Measurements from ENCODE around the gene ARPC4. TPM values are rescaled to one million over a fixed set of nuclear protein-coding genes. Genes with fewer than 3 reads are reported as not detected.

Gene ARPC4
- total RNA-seq, 1 experiment from 2014 or later = 143 TPM

DNA sequence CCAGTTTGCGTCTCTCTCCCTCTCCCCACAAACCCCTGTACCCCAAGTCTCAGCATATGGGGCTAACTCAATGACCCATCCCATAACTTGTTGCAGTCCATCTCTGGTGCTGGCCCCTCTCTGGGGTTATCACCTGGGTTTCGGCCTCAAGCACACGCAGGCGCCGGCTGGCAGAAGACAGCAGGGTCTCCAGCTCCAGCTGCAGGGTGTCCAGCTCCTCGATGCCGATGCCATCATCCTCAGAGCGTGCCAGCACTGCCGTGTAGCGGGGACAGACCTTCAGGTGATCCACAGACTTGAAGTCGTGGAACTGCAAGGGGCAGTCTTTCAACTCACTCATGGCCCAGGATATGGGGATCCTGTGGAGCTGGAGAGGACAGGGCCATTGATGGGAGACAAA, 1.8 kb upstream of the ARPC4 start:
- H3K27me3 Mint-ChIP-seq (ENCODE audit: low read depth) = no peaks in the 10 kb centered on the region; the same call in 1 of the 2 replicates
- ChIA-PET CTCF (interaction anchor here (0.5 to 1.2 kb wide), 2 partner anchors 64 to 67 kb away, joined by 4 to 5 read pairs; no protein-coding TSS in a partner anchor), POLR2A (no interaction called here)
- ATAC-seq = no peak
- DNase-seq (ENCODE audit: low spot score) = no peak
- peaks cover 47% of the 10 kb centered on the region for H3K36me3 Mint-ChIP-seq
- peaks cover 18% of the 10 kb centered on the region for H3K4me1 Mint-ChIP-seq
- H3K9me3 Mint-ChIP-seq = no peaks in the 10 kb centered on the region
- TF ChIP-seq ZNF396 (CRISPR knock-in tag; IDR thresholded peaks at IDR 0.05; ENCODE audit: borderline replicate concordance) (no peak), TEAD1 (CRISPR knock-in tag; IDR thresholded peaks at IDR 0.05) (no peak), GABPB1 (CRISPR knock-in tag; IDR thresholded peaks at IDR 0.05) (no peak), ZNF121 (CRISPR knock-in tag; IDR thresholded peaks at IDR 0.05) (no peak), NFATC4 (CRISPR knock-in tag; IDR thresholded peaks at IDR 0.05) (no peak), NR2C2 (CRISPR knock-in tag; IDR thresholded peaks at IDR 0.05) (no peak), SMAD4 (CRISPR knock-in tag; IDR thresholded peaks at IDR 0.05) (no peak), CREM (CRISPR knock-in tag; IDR thresholded peaks at IDR 0.05) (no peak), ZNF219 (CRISPR knock-in tag; IDR thresholded peaks at IDR 0.05; ENCODE audit: borderline replicate concordance) (no peak), NFE2L1 (CRISPR knock-in tag; IDR thresholded peaks at IDR 0.05) (no peak), ETV6 (CRISPR knock-in tag; IDR thresholded peaks at IDR 0.05) (no peak)
- TF ChIP-seq, protein P1, sequence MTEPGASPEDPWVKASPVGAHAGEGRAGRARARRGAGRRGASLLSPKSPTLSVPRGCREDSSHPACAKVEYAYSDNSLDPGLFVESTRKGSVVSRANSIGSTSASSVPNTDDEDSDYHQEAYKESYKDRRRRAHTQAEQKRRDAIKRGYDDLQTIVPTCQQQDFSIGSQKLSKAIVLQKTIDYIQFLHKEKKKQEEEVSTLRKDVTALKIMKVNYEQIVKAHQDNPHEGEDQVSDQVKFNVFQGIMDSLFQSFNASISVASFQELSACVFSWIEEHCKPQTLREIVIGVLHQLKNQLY (CRISPR knock-in tag; IDR thresholded peaks at IDR 0.05) = no peak
- TF ChIP-seq, protein P2, sequence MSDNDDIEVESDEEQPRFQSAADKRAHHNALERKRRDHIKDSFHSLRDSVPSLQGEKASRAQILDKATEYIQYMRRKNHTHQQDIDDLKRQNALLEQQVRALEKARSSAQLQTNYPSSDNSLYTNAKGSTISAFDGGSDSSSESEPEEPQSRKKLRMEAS (CRISPR knock-in tag; IDR thresholded peaks at IDR 0.05) = no peak
- H3K4me3 Mint-ChIP-seq = peak overlapping the region; percentile 94
- no peak overlapping the region for H3K27ac Mint-ChIP-seq

DNA sequence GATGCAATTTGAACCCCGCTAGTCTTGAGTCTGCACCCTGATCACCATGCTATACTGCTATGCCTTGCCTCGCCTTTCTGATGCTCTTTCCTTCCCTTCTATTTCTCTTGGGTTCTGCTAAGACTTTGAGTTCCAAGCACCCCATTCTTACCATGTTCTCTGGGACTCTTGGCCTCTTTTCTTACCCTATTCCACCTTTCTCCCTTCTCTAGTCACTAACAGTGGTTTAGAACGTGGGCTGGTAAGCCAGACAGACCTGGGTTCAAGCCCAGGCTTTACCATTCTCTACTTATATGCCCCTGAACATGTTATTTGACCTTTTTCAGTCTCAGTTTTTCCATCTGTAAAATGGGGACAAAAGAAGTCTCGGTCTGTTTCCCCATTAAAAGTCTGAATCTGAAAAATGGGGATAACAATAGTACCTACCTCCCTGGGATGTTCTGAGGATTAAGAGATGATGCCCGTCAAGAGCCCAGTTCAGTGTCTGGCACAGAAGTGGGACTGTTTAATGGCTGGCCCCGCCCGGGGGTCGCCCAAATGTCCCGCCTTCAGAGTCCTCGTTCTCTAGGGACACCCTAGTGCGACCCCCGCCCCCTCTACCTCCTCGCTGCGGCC, 985 bp upstream of the ARPC4 start:
- ATAC-seq = no peak
- peak overlapping the region; percentile 54 for H3K27ac Mint-ChIP-seq
- POLR2A ChIA-PET = interaction anchor here (1.0 to 1.8 kb wide), 7 partner anchors 9 to 219 kb away, joined by 3 to 11 read pairs (median 5); partner anchors contain the start of gene OGG1
- peaks cover 40% of the 10 kb centered on the region for H3K36me3 Mint-ChIP-seq
- TF ChIP-seq, protein P3, sequence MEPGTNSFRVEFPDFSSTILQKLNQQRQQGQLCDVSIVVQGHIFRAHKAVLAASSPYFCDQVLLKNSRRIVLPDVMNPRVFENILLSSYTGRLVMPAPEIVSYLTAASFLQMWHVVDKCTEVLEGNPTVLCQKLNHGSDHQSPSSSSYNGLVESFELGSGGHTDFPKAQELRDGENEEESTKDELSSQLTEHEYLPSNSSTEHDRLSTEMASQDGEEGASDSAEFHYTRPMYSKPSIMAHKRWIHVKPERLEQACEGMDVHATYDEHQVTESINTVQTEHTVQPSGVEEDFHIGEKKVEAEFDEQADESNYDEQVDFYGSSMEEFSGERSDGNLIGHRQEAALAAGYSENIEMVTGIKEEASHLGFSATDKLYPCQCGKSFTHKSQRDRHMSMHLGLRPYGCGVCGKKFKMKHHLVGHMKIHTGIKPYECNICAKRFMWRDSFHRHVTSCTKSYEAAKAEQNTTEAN (CRISPR knock-in tag; IDR thresholded peaks at IDR 0.05) = 0 out of 2 replicates have a peak, but pooled peaks have one; percentile 15
- TF ChIP-seq, protein P4, sequence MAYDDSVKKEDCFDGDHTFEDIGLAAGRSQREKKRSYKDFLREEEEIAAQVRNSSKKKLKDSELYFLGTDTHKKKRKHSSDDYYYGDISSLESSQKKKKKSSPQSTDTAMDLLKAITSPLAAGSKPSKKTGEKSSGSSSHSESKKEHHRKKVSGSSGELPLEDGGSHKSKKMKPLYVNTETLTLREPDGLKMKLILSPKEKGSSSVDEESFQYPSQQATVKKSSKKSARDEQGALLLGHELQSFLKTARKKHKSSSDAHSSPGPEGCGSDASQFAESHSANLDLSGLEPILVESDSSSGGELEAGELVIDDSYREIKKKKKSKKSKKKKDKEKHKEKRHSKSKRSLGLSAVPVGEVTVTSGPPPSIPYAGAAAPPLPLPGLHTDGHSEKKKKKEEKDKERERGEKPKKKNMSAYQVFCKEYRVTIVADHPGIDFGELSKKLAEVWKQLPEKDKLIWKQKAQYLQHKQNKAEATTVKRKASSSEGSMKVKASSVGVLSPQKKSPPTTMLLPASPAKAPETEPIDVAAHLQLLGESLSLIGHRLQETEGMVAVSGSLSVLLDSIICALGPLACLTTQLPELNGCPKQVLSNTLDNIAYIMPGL (CRISPR knock-in tag; IDR thresholded peaks at IDR 0.05) = 0 out of 2 replicates have a peak, but pooled peaks have one; percentile 7
- 0 out of 2 replicates have a peak, but pooled peaks have one; percentile 7 for TF ChIP-seq ZNF416 (CRISPR knock-in tag; IDR thresholded peaks at IDR 0.05)
- TF ChIP-seq, protein P5, sequence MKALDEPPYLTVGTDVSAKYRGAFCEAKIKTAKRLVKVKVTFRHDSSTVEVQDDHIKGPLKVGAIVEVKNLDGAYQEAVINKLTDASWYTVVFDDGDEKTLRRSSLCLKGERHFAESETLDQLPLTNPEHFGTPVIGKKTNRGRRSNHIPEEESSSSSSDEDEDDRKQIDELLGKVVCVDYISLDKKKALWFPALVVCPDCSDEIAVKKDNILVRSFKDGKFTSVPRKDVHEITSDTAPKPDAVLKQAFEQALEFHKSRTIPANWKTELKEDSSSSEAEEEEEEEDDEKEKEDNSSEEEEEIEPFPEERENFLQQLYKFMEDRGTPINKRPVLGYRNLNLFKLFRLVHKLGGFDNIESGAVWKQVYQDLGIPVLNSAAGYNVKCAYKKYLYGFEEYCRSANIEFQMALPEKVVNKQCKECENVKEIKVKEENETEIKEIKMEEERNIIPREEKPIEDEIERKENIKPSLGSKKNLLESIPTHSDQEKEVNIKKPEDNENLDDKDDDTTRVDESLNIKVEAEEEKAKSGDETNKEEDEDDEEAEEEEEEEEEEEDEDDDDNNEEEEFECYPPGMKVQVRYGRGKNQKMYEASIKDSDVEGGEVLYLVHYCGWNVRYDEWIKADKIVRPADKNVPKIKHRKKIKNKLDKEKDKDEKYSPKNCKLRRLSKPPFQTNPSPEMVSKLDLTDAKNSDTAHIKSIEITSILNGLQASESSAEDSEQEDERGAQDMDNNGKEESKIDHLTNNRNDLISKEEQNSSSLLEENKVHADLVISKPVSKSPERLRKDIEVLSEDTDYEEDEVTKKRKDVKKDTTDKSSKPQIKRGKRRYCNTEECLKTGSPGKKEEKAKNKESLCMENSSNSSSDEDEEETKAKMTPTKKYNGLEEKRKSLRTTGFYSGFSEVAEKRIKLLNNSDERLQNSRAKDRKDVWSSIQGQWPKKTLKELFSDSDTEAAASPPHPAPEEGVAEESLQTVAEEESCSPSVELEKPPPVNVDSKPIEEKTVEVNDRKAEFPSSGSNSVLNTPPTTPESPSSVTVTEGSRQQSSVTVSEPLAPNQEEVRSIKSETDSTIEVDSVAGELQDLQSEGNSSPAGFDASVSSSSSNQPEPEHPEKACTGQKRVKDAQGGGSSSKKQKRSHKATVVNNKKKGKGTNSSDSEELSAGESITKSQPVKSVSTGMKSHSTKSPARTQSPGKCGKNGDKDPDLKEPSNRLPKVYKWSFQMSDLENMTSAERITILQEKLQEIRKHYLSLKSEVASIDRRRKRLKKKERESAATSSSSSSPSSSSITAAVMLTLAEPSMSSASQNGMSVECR (CRISPR knock-in tag; IDR thresholded peaks at IDR 0.05; ENCODE audit: borderline replicate concordance) = peak; percentile 60; the same call in 1 of the 2 replicates
- TF ChIP-seq GTF2I (CRISPR knock-in tag; conservative IDR thresholded peaks at IDR 0.05) = peak; percentile 96
- TF ChIP-seq CREM (CRISPR knock-in tag; IDR thresholded peaks at IDR 0.05) = no peak
- TF ChIP-seq, protein P6, sequence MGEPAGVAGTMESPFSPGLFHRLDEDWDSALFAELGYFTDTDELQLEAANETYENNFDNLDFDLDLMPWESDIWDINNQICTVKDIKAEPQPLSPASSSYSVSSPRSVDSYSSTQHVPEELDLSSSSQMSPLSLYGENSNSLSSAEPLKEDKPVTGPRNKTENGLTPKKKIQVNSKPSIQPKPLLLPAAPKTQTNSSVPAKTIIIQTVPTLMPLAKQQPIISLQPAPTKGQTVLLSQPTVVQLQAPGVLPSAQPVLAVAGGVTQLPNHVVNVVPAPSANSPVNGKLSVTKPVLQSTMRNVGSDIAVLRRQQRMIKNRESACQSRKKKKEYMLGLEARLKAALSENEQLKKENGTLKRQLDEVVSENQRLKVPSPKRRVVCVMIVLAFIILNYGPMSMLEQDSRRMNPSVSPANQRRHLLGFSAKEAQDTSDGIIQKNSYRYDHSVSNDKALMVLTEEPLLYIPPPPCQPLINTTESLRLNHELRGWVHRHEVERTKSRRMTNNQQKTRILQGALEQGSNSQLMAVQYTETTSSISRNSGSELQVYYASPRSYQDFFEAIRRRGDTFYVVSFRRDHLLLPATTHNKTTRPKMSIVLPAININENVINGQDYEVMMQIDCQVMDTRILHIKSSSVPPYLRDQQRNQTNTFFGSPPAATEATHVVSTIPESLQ (CRISPR knock-in tag; IDR thresholded peaks at IDR 0.05) = no peak
- TF ChIP-seq, protein P7, sequence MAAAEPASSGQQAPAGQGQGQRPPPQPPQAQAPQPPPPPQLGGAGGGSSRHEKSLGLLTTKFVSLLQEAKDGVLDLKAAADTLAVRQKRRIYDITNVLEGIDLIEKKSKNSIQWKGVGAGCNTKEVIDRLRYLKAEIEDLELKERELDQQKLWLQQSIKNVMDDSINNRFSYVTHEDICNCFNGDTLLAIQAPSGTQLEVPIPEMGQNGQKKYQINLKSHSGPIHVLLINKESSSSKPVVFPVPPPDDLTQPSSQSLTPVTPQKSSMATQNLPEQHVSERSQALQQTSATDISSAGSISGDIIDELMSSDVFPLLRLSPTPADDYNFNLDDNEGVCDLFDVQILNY (CRISPR knock-in tag; IDR thresholded peaks at IDR 0.05) = no peak
- no peak for TF ChIP-seq PRRX2 (CRISPR knock-in tag; IDR thresholded peaks at IDR 0.05)
- TF ChIP-seq FOXK1 (CRISPR knock-in tag; IDR thresholded peaks at IDR 0.05) = no peak
- no peak for TF ChIP-seq SP1 (CRISPR knock-in tag; conservative IDR thresholded peaks at IDR 0.05)
- H3K27me3 Mint-ChIP-seq (ENCODE audit: low read depth) = no peaks in the 10 kb centered on the region; the same call in 1 of the 2 replicates
- H3K9me3 Mint-ChIP-seq = no peaks in the 10 kb centered on the region
- H3K4me1 Mint-ChIP-seq = peaks cover 18% of the 10 kb centered on the region
- H3K4me3 Mint-ChIP-seq = peak overlapping the region; percentile 94
- no peak for DNase-seq (ENCODE audit: low spot score)
- CTCF ChIA-PET = interaction anchor here (1.0 to 1.4 kb wide), 7 partner anchors 13 to 291 kb away, joined by 3 to 9 read pairs (median 4); partner anchors contain the start of genes CAMK1, CRELD1 and OGG1

Data from WTC11 (cell line).